ENCODE data around the gene HIVEP3.

Gene HIVEP3

DNA sequence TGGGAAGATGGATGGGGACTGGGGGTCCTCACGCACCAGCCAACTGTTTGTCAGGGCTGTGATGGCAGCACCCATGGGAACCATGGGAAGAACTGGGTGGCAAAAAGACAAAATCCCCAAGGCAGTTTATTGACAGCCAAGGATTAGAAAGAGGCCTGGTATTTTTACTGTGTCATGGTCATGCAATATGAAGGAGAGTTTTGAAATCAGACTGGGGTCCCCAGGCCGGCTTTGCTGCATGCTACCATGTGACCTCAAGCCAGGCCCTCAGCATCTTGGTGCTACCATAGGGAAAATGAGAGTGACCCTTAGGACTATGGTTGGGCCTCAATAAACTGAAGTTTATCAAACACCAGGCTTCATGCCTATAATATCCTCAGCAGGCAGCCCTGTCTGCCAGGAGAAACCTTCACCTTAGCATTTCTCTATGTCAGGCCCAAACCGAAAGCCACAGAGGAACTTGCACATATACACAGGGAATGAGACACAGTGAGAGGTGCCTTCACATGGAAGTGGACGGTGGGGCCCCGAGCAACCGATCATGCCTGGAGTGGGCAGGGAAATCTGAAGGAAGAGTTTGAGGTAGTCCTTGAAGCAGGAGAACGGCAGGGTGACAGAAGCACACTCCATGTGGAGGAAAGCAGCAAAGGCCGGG, 203.2 kb downstream of the HIVEP3 start:
- DNase-seq (ENCODE audit: low read depth in 1 of 2, low spot score in 1 of 2): no peak

DNA sequence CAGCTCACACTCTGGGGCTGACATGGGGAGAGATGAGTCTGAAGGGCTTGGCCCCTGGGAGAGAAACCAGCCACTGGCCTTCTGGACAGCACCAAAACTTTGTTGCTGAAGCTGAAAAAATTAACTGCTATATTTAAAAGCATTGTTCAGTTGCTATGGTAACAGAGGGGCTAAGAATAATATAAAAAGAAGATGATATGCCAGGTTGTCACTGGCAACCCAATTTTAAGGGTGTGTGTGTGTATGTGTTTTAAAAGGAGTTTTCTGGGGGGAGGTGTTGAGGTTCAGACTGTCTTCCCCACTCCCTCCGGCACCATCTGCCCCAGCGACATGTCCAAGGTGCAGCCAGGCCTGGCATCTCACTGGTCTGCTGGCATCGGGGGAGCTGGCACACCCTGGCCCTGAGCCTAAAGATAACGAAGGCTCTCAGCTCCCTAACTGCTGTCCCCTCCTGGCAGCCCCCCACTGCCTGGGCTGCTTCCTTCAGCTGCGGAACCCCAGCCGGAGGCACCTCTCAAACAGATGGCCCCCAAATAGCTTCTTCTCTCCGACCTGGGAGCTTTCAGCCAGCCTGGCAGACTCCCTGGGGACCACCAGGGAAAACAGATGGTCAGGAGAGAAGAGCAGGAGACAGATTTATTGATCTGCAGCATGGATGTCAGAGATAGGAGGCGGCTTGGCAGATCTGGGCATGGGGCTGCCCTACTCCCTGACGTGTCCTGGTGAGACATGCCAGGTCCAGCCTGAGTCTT, 203.9 kb downstream of the HIVEP3 start:
- no peak for DNase-seq (ENCODE audit: low read depth in 1 of 2, low spot score in 1 of 2)

DNA sequence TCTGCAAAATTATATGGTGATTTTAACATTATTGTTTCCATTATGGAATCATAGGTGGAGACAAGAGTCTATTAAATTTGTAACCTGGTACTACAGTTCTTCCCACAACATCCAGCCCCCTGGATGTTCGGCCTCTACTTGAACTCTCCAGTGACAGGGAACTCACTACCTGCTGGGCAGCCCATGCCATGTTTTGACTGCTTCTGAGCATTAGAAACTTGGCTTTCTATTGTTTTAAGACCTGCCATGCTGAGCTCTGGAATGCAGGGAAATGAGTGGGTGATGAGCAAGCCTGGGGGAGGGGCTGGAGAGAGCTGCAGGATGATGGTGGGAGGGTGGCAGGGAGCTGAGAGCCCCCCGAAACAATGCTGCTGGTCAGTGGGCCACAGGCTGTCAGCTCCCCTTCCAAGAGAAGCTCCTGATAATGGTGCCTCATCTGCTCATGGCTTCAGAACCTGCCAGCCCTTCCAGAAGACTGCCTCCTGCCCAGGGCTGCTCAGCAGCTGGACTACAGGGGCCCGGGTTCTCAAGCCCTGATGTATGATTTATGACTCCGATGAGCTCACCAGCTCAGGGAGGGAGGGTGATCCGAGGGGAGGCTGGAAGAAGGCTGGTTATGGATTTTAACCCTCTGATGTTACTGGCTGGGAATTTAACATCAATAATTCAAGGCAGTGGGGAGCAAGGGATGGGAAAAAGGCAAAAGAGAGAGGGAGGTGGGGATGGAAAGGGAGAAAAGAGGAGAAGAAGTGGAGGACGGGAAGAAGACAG, 205.0 kb downstream of the HIVEP3 start:
- no peak for DNase-seq (ENCODE audit: low read depth in 1 of 2, low spot score in 1 of 2)

DNA sequence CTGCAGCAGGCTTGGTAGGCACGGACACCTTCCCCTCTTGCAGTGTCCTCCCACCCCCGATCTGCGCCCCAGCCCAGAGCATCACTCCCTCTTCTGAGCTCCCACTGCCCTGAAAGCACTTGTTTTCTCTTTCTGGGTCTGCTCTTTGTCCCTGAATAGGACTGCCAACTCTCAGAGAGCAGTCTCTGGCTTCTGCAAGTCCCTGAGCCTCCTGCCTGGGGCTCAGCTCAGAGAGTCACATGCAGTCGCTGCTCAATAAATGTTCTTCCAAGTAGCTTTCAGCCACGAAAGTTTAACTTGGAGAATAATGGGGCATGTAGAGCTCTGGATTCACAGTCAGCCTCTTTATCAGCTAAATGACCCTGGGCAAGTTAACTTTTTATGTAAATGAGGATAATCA, 205.6 kb downstream of the HIVEP3 start:
- no peak for DNase-seq (ENCODE audit: low read depth in 1 of 2, low spot score in 1 of 2)

DNA sequence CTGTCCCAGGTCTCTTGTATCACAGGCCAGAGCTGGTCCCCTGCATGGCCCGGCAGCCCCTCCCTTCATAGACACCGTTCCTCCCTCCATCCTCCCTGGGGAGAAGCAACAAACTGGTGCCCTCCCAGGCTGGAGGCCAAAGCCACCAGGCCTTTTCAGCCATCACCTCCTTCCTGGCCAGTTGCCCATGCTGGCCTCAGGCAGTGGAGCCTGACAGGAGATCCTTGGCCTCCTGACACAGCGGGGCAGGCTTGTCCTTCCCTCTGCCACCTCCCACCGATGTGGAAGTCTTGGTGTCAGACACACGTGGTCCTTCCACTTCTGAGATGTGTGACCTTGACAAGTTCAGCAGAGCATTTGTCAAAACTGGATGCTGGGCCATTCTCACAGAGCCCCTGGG, 206.0 kb downstream of the HIVEP3 start:
- no peak for DNase-seq (ENCODE audit: low read depth in 1 of 2, low spot score in 1 of 2)

DNA sequence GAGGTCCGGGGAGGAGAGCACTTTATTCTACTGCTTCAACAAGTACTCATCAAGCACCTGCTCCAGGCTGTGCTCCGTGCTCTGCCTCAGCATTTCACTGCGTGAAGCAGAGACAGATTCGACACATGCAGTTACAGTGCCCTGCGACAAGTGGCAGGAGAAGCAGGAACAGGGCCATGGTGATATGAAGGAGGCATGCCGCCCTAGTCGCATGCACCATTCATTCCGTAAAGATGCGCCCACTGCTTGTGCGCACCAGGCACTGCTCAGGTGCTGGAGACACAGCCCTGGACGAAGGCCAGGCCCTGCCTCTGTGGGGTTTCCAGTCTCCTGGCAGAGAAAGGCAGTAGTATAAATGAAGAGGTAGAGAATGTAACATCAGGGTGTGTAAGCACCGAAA, 206.6 kb downstream of the HIVEP3 start:
- DNase-seq (ENCODE audit: low read depth in 1 of 2, low spot score in 1 of 2): no peak

DNA sequence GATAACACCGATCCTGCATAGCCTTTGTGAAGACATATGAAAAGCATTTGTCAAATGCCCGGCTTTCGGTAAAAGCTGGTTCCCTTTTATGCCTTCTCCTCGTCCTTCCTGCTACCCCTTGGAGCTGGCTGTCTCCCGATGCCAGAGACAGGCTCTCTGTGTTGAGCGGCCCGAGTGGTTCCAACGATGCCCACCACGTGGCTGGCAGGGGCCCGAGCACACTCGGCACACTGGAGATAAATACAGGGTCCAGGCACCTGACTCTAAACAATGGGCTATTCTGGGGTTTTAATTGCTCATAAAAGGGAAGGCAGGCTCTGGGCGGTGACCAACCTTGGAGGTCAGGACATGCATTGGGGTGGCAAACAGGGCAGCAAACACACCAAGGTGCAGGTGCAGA, 207.1 kb downstream of the HIVEP3 start:
- DNase-seq (ENCODE audit: low read depth in 1 of 2, low spot score in 1 of 2): no peak

DNA sequence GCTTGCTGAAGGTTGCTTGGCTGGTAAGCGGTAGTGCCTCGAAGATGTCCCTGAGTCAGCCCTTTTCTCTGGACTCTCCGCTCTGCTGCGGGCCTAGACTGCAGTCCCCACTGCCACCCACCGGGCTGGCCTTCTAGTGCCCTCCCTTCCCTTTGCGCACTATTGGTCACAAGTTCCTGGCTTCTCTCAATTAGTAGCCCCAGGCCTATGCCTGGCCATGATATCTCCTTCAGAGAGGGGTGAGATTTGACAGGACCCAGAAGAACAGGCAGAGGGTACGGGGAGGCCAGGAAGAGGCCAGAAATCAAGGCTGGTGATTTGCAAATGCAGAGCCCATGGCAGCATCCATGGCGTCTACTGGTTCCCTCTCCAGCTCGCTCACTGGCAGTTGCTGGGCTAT, 207.7 kb downstream of the HIVEP3 start:
- DNase-seq (ENCODE audit: low read depth in 1 of 2, low spot score in 1 of 2): no peak

DNA sequence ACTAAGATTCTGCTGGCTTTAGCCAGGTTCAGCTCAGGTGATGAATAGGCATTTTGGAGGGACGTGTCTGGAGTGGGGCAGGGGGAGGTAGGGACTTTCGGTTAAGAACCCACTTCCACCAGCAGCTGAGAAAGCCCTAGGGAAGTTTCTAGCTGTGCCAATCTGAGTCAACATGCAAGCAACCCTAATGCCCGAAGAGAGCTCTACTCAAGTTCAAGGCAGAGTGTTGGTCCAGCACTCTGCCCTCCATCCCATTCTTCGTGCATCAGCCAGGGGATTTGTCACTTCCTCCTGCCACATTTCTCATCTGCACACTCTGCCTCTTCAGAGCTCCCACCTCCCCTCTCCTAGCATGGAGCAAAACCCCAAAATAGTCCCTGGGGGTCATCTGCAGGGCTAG, 208.8 kb downstream of the HIVEP3 start:
- no peak for DNase-seq (ENCODE audit: low read depth in 1 of 2, low spot score in 1 of 2)

DNA sequence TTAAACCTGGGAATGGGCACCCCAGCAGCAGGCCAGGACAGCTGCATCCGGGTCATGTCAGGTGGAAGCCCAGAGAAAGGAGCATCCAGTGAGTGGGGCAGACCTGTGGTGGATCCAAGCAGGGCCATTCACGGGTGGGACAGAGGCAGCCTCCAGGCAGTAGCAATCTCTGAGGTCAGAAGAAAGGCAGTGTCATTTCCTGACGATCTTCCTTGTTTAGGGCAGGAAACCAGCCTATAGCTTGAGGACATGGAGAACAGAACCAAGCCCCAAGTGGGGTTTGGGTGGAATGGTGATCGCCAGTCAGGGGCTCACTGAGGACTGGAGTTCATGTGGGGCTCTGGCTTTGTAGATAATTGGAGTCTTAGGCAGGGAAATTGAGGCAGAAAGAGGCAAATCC, 209.4 kb downstream of the HIVEP3 start:
- DNase-seq (ENCODE audit: low read depth in 1 of 2, low spot score in 1 of 2): no peak

DNA sequence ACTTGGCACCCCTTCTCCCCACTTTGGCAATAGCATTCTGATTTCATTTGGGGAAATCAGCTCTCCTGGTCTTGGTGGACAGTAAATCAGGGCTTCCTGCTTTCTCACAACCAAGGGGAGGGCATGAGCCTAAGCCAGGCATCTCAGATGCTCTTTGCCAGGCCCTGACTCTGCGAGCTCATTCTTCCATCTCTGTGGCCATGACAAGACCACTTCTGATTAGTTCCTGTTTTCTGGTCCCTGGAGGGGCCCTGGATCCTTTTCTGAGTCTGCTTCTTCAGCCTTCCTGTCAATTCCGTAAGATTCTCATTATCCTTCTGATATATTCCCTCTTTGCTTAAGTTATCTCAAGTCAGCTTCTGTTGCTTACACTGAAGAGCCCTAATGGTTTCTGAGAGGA, 210.4 kb downstream of the HIVEP3 start:
- no peak for DNase-seq (ENCODE audit: low read depth in 1 of 2, low spot score in 1 of 2)

DNA sequence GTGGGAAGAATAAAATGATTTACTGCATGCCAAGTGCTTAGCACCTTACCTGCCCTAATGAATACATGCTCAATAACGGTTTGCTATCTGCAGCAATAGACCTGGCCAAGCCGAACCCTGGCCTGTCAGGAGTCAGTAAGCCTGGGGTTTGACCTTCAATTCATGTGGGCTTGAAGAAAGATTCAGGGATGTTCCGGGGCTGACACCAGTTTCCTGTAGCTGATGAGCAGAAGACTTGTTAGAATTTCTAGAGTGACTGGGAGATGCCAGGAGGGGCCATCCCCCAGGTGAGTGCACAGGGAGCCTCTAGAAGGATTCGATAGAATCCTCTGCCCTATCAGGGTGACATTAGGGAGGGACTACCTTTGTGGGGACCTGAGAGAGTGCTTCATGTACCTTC, 210.9 kb downstream of the HIVEP3 start:
- no peak for DNase-seq (ENCODE audit: low read depth in 1 of 2, low spot score in 1 of 2)

DNA sequence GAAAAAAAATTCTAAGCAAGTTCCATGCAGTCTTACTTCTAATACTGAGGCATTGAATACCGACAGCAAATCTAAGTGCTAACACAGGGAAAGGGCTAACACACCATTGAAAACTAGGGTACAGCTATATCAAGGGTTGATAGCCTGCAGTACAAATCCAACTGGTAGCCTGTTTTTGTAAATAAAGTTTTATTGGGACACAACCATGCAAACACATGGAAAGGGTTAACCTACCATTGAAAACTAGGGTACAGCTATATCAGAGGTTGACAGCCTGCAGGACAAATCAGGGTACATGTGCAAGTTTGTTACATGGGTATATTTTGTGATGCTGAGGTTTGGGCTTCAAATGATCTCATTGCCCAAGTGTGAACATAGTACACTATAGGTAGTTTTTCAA, 212.9 kb downstream of the HIVEP3 start:
- DNase-seq (ENCODE audit: low read depth in 1 of 2, low spot score in 1 of 2): no peak

DNA sequence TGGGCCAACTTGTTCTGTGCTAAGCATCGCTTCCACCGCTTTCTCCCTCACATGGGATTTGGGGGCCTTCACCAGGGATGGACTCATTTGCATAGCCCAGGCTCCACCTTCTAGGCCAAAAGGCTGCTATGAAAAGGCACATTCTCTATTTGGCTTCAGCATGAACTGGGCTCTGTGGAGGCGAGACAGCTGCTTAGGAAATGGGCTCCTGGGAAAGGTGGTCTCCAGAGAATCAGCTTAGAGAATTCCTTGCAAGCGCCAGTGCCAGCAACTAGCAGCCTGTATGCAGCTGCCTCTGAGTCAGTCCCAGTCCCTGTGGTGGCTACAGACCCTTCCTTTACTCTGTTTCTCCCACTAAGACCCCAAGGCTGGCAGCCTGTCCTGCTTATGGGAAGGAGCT, 214.5 kb downstream of the HIVEP3 start:
- DNase-seq (ENCODE audit: low read depth in 1 of 2, low spot score in 1 of 2): no peak

DNA sequence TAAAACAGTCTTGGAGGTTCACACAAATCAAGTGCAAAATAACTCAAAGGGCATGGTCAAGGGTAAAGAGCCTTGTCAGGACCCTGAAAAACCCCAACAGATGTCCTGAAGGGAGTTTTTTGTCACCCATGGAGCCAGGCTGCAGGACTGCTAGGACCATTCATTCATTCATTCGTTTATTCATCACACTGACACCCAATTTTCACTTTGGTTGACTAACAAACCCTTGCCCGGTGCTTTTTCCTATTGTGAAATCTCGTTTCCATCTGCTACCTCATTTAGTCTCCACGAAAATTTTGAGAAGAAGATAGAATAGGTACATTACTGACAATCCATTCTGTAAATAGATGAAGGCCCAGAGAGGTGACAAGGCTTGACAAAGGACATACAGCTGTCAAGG, 216.0 kb downstream of the HIVEP3 start:
- no peak for DNase-seq (ENCODE audit: low read depth in 1 of 2, low spot score in 1 of 2)

DNA sequence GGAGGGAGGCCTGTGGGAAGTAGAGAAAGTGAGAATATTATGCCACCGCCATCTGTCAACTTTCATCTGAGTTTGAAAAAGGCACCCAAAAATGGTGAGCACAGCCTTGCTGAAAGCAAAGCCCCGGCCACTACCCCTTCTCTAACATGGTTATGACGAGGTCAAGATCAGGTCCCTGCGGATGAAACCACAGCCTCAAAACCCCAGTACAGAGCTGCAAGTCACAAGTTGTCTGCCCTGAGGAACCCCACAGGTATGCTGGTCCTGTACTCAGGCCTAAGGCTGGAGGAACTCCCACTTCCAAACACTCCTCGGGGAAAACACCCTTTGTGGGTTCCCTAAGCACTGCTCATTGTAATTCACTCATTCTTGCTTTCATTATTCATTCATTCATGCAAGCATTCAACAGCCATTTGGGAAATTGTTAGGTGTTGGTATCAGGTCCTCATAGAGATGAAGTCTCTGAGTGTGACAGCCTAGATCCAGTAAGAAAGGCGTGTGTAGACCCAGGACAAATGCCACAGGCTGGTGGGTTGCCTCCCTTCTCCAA, 217.7 kb downstream of the HIVEP3 start:
- DNase-seq (ENCODE audit: low read depth in 1 of 2, low spot score in 1 of 2): no peak

DNA sequence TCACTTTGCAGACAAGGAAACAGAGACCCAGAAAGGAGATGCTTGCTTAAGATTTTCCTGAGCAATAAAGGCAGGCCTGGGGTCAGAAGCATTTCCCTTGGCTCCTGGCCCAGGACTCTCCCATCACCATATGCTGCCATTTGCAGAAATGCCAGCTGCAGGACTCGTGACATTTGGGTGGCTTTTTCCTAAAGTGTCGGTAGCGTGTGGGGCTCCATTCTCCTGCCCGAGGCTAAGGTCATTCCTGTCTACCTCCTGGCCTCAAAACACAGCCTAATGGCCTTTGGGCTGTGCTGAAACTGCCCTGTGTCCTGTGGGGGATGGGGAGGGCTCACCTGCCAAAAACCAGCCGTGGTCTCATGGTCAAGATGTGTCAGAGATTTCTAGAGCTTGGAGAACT, 218.1 kb downstream of the HIVEP3 start:
- DNase-seq (ENCODE audit: low read depth in 1 of 2, low spot score in 1 of 2): no peak

DNA sequence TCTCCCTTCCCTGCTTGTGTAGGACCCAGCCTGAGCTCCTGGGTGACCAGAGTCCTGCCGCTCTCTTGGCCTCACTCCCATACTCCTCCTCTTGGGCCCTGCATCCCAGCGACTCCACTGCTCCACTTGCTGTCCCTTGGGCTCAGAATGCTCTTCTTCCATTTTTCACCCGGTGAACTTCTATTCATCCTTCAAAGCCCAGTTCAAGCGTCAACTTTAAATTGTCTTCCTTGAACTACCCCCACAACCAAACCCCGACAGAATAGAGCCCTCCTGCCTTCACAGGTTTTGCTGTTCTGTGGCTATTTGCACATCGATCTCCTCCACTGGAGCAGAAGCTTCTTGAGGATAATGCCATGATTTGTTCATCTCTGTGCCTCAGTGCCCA, 218.9 kb downstream of the HIVEP3 start:
- no peak for DNase-seq (ENCODE audit: low read depth in 1 of 2, low spot score in 1 of 2)

DNA sequence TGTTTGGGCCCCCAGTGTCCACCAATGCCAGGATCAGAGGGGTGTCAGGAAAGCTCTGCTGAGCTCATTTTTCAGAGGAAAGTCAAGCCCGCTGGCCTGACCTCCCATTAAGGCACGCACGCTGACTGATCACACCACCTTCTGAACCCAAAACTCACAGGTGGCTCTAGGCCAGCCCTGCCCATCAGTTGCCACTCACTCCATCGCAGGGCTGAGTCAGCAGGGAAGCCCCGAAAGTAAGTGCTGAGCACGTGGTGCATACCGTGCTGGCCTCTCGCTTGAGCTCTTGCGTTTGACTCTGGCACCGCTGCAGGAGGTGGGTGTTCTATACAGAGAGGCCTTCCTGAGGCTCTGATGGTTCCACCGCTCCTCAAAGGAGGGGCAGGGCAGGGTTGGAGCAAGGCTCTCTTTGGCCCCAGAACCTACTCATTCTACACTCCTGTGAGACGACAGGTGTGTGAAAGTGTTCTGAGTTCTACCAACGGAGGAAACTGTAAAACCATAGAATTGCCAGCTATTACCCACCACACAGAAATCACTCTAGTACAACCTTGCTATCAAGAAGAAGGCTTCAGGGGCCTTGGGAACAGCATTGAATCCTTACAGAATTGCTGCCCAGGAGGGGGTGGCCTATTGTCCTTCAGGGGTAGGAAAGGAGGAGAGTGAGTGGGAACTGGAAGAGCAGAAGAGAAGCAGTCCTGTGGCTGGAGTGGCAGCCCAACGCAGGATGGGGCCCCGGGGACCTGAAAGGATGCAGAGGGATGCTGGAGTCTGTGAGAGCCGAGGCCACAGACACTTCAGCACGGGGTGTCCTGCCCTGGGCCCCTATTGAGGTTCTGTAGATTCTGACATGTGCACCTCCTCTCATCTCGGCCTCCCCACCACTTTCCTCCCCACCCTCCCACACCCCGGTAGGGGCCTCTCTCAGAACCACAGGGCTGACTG, 219.5 kb downstream of the HIVEP3 start:
- DNase-seq (ENCODE audit: low read depth in 1 of 2, low spot score in 1 of 2): no peak

DNA sequence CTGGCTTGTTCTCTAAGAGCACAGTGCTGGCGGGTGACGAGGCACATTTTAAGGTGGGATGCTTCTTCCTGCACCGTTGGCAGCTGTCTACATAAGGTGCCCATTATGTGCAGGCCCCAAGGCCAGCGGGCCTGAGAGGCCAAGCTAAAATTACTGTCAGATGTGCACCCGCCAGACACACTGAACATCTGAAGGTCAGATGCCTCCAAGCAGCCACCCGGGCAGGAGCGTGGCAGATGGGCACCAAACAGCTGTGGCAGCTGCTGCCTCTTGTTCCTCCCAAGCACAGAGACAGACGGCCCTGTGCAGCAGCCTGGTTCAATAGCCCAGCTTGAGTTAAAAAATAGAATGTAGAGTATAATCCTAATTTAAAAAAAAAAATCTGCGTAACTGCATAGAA, 222.3 kb downstream of the HIVEP3 start:
- no peak for DNase-seq (ENCODE audit: low read depth in 1 of 2, low spot score in 1 of 2)
